SH-SY5Y (cell line): ENCODE measurements around the gene CCDC201.

Experiments used
- GATA2 ChIP-seq: IDR thresholded peaks from 2 replicates; pipeline ENCODE4 v1.6.1; 2011; ENCODE audit warnings: mild to moderate bottlenecking, low read depth, low read length
- GATA3 ChIP-seq: IDR thresholded peaks from 2 replicates; pipeline ENCODE4 v1.6.1; 2011; ENCODE audit warnings: low read depth, mild to moderate bottlenecking, low read length, moderate library complexity

Gene CCDC201, protein sequence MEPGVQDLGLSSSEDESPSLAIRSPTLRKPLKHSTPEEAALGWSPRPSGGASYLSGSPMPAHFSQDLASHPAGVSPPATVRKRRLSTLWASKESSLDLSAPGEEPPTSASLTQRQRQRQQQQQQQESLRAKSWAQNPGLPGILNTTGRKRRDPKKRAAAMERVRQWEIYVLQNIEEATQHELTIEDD

DNA sequence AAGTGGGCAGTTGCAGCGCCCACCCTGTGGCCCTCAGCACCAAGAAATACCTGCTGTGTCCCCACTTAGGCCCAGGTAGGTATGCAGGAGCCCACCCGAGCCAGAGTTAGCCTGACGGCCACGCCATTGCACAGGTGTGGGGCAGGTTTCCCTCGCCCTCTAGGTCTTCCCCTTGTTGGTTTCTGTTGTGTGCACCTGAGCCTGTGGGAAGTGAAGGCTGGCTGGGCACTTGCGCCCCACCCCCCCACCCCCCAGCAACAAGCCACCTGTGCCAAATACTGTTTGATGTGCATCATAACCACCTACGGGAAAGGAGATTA is at the start of gene CCDC201:
TSS of gene CCDC201 (minus strand) at position 48 of the 320 bp plus-strand sequence. CDS start 75 bp downstream, outside the sequence.
- TF ChIP-seq GATA2 (no peak), GATA3 (no peak)

DNA sequence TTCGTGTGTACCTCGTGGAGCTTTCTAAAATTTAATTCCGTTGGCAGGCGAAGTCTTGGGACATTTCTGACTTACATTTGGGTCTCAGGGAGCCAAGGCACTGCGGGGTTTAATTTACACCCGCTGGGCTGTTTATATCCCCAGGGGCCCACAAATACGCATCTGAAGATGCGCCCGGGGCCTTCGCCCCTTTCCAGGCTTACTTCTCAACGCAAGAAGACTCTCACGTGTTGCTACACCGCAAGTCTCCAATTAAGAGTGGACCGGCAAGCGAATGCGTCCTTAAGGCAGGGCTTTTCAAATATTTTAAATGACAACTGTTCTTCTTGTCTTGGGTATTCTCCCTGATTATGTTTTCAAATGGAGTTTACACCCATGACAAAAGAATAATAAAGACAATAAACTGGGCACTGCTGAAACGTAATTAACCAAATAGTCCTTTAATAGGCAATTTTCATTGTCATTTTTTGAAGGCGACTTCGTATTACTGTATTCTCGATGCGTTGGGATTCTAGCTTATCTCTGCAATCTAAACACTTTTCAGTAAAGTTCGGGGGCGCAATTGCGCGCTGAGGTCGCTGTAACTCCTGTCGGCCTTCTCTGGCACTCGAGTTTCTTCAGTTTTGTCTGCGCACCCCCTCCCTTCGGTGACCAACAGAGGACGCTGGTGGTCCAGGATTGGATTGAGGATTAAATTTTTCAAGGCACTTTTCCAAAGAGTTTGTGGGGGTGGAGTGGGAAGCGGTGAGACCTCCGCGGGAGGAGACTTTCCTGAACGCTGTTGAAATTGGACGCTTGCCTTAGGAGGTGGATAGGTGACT is 49.0 kb upstream of the CCDC201 start:
- TF ChIP-seq GATA3 (no peak; the same call in none of the 2 replicates), GATA2 (peak; percentile 91)

DNA sequence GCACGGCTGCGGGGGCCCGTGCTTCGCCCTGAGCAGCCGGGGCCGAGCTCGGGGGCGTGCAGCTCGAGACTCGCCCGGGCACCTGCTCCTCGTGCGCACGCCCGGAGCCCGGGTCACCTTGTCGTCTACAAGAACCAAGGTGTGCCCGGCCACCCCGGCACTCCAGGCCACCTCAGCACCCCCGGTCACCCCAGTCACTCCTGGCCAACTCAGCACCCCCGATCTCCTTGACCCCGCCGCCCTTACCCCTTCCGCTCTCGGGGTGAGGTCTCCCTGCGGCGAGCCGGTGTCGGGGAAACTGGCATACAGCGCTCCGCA is 48.5 kb upstream of the CCDC201 start:
- no peak for TF ChIP-seq GATA3
- no peak for TF ChIP-seq GATA2

DNA sequence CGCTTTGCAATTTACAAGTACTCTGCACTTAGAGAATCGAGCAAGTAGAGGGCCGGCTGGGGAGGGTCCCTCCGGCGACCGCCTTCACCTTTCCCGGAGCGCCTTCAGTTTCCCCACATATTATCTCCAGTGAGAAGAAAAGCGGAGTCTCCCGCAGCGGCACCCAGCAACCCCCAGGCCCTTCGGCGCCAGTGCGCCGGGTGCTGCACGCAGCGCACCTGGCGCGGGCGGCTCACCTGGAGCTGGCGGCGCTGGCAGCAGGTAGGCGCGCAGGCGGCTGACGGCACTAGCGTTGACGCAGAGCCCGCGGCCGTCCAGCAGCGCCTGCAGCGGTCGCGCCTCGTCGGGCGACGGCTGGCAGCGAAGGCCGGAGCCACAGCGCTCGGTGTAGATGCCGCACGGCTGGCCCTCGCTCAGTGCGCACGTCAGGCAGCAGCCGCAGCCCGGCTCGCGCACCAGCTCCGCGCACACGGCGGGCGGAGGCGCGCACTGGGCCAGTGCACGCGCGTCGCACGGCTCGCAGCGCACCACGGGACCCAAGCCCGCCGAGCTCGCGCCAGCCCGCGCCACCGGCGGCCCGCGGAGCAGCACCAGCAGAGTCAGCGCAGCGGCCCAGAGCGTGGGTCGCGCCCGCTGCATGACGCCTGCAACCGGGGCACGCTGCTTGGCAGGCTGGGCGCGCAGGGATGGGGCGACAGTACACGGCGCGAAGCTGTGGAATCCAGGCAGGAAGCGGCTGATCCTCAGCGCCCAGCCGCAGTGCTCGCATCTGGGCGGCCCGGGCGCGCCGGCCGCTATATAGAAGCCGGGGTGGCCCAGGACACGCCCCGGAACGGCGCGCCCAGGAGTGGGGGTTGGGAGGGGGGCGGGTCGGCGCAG is 47.9 kb upstream of the CCDC201 start, which contains the start of gene IGFBP3:
TSS of gene IGFBP3 (minus strand) at position 771 of the 879 bp plus-strand sequence. CDS start at position 639, 132 bp downstream.
- TF ChIP-seq GATA2, result no peak
- TF ChIP-seq GATA3, result no peak

DNA sequence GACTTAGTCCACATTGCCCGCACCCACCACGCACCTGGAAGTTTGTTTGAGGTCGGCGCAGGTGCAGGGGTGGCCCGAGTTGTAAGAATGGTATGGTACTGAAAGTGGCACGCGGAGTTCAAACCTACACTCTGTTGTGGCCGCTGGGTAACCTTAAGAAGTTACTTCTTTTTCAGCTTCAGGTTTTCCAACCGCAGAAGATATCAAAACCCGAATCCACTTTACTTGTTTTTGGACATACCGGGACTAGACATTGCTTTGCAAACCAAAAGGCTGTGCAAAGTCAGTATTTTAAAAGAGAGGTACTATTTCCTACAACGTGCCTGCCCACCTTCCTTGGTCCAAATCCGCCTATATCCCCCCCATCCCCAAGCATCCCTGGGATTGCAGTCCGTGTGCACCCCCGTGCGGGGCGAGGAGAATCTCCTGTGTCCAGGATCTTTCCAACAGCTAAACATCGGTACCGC is 47.1 kb upstream of the CCDC201 start:
- TF ChIP-seq GATA3 (no peak), GATA2 (no peak)

DNA sequence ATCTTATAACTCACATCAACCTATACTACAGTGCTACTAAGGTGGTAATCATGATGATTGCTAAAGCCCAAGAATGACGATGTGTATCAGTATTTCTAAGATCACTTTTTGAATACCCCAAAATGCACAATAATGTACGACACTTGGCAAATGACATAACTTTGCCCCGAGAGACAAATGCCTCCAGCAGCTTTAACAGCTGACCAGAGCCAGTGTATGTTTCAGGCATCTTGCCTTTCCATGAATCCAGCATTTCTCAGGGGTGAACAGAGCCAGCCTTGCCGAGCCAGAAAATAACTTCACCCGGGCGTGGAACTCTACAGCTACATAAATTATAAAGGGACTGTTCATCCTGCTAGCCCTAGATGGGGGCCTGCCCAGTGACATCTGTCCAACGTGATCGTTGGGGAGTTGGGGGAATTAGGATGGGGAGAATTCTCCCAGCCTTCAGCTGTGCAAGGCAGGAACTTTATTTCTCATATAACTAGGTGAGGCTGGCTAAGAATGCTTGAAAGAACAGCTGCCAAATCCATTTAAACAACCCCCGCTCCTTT is 46.4 kb upstream of the CCDC201 start:
- TF ChIP-seq GATA3 (no peak), GATA2 (no peak)

DNA sequence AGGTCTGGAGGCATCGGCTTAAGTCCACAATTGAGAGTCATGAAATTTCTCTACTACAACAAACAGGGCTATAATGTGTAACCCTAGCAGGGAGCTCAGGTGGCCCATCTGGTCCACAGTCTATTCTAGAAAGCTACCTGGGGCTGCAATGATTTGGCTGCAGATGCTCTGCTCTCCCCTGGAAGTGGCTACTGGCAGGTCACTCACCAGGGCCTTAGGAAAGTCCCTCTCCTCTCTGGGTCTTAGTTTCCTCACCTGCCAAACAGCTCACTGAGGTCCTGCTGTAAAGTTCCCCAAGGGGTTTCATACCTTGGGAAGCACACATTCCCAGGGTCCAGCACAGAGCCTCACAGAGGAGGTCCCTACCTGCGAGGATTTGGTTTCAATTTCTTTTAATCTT is 45.7 kb upstream of the CCDC201 start:
- TF ChIP-seq GATA2 (no peak), GATA3 (no peak)

DNA sequence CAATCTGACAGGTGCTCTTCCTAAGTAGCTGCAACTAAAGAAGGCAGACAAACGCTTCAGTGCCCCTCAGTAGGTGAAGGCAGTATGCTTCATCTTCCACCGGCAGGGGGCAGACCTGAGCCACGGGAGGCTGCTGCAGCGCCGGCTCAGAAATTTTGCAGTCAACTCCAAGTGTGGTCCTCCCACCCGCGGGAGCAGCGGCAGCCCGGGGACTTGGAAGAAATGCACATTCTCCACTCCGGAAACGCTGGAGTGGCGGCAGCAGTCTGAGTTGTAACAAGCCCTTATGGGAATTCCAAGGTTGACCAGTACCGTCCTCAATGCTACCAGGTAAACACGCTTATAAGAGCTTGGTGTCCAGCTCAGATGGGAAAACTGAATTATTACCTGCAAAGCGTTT is 44.8 kb upstream of the CCDC201 start:
- TF ChIP-seq GATA3 (no peak), GATA2 (no peak)

DNA sequence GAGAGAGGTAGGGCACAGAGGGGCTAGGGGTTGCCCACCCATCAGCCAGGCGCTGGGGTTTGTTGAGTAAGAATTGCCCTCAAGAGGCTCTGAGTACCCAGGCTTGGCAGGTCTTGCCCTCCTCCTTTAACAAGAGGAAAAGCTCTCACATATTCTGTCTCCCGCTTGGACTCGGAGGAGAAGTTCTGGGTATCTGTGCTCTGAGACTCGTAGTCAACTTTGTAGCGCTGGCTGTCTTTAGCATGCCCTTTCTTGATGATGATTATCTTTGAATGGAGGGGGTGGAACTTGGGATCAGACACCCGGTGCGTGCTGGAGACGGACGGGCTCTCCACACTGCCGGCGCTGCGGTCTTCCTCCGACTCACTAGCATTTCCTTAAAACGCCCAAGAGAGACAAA is 44.2 kb upstream of the CCDC201 start:
- TF ChIP-seq GATA3, result no peak
- TF ChIP-seq GATA2, result no peak

DNA sequence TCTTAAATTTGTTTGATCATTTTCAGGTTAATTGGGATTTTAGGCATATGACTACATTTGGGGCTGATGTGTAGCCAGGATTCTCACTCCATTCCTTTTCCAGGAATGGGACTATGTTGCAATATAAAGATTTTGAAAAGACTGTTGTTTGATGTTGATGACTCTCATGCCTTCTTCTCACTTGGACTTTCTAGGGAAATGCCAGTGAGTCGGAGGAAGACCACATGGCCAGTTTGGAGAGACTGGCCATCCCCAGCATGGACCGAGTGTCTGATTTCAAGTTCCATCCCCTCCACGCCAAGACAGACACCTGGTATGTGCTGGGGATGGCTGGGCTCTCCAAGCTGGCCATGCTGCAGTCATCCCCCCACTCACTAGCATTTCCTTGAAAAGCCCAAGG is 42.7 kb upstream of the CCDC201 start:
- no peak for TF ChIP-seq GATA3

DNA sequence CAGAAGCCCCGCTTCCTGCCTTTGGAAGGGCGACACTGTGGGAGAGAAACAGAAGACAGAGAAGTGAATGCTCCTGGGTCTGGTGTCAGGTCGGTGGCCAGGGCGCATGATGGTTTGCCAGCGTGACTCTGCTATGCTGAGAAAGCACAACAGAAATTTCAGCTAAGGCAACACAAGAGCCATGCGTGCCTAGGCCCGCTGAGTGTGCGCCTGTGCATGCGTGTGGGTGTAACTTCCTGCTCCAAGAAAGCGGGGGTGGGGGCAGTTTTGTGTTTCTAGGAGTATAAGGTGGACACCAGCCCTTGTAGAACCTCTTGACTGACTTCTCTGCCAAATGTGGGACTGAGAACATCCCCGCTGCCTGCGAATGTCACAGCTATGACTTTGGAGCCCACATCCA is 42.0 kb upstream of the CCDC201 start:
- TF ChIP-seq GATA2 (no peak), GATA3 (no peak)

DNA sequence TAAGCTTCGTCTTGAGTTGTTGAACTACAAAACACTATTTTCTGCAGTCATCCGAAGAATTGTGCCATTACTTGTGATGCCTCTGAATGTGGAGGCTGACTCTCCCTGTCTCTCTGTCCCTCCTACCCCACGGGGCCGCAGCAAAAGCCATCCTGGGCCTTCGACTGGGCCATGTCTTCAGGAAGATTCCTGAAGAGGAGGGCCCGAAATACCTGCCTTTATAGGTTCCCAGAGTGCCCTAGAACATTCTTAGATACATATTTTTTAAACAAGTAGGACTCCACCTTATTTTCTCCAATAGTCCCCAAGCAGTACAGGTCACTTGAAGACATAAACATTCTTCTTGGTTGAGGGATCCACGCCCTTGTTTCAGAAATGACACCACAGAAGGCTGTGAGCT is 40.1 kb upstream of the CCDC201 start:
- TF ChIP-seq GATA3 (no peak), GATA2 (no peak)

DNA sequence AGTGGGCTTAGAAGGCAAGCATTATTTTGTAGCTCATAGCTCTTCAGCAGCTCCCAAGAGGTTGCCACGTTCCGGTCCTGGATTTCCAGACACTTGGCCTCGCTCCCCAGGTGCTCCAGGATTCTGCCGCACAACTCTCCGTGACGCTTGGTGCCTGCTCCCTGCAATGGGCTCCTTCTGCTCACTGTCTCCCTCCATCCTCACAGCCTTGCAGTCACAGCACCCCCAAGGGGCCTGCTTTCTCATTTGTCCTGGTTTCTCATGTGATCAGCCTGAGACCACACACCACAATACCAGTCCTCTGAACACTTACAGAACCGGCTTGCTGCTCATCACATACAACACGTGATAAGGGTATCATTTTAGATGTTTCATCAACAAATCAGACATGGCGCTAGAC is 38.4 kb upstream of the CCDC201 start:
- no peak for TF ChIP-seq GATA3
- TF ChIP-seq GATA2, result no peak

DNA sequence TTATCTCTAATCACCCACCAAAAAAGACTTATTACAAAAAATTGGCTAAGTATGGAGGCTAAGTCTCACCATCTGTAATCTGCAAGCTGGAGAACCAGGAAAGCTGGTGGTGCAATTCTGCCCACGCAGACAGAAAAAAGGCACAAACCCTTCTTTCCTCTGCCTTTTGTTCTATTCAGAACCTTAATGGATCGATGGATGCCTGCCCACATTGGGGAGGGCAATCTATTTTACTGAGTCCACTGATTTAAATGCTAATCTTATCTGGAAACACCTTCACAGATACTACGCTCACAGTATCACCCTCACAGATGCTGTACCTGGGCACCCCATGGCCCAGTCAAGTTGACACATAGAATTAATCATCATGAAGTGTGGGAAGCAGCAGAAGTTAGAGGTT is 38.0 kb upstream of the CCDC201 start:
- TF ChIP-seq GATA3, result no peak
- no peak for TF ChIP-seq GATA2

DNA sequence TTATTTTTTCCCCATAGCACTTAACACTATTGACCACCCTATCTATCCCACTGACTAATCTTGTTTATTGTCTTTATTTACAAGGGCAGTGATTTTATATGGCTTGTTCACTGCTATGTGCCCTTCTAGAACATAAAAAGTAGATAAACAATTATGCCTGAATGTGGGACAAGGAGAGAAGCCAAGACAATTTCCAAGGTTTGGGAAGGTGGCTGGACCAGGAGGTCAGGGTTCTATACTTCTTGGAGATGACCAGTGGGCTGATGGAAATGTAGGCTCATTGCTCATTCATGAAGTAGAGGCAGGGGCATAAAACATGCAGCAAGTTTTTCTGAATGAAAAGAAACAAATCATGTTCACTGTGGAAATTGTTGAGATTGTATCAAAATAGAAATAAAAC is 36.7 kb upstream of the CCDC201 start:
- no peak for TF ChIP-seq GATA2
- TF ChIP-seq GATA3, result no peak
